OCI-LY3 (cell line): ENCODE measurements around the gene ATP1A1.

Experiments
- EZH2phosphoT487 ChIP-seq: fragments of 200-600 bp; shearing (Covaris generic); IDR thresholded peaks from 2 replicates; pipeline ENCODE4 v1.6.1; 2018; ENCODE audit warnings: antibody characterized with exemption, mixed run types, low read depth
- TF ChIP-seq, protein P1 (sequence below): fragments of 200-600, 300-600 bp; sonication (generic); IDR thresholded peaks from 2 replicates; pipeline ENCODE4 v1.5.1; 2014; ENCODE audit warnings: antibody characterized with exemption, low read length, low read depth

GRCh38 chr1:116415699-116416533 lies 42.9 kb downstream of the ATP1A1 start:
- TF ChIP-seq, protein P1, sequence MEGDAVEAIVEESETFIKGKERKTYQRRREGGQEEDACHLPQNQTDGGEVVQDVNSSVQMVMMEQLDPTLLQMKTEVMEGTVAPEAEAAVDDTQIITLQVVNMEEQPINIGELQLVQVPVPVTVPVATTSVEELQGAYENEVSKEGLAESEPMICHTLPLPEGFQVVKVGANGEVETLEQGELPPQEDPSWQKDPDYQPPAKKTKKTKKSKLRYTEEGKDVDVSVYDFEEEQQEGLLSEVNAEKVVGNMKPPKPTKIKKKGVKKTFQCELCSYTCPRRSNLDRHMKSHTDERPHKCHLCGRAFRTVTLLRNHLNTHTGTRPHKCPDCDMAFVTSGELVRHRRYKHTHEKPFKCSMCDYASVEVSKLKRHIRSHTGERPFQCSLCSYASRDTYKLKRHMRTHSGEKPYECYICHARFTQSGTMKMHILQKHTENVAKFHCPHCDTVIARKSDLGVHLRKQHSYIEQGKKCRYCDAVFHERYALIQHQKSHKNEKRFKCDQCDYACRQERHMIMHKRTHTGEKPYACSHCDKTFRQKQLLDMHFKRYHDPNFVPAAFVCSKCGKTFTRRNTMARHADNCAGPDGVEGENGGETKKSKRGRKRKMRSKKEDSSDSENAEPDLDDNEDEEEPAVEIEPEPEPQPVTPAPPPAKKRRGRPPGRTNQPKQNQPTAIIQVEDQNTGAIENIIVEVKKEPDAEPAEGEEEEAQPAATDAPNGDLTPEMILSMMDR: no peak
- no peak for TF ChIP-seq EZH2phosphoT487
